AG04450 (cell line): Measurements from ENCODE around the gene PXMP4. TPM values are rescaled to one million over a fixed set of nuclear protein-coding genes. Genes with fewer than 3 reads are reported as not detected.
"Not testable (repeated sequence)": the region's sequence is repeated elsewhere in the genome, so short reads cannot be mapped to it uniquely, and the experiment has no call there.

Experiments used
- CTCF ChIA-PET: fragments of 300-600, 350-600 bp; formaldehyde crosslinking; extraction: SDS; loops from one replicate; lab custom pipeline; 2022; ENCODE audit warnings: antibody characterized with exemption, inconsistent platforms; lab: Charles Lee
- POLR2A ChIA-PET: fragments of 350-600 bp; formaldehyde crosslinking; extraction: SDS; loops from one replicate; lab custom pipeline; 2021; ENCODE audit warnings: antibody characterized with exemption, inconsistent platforms; lab: Yijun Ruan, JAX
- DNase-seq: peaks from one replicate; pipeline ENCODE4 v3.0.0-alpha.2; 2011; ENCODE audit warnings: low read depth, low spot score
- H3K27ac ChIP-seq: one replicate; pipeline ENCODE4 v1.5.1; 2012; ENCODE audit warnings: low read depth, low read length, control low read depth
- H3K27me3 ChIP-seq: one replicate; pipeline ENCODE4 v1.6.0; 2012; ENCODE audit warnings: low read length; ENCODE audit not compliant: control insufficient read depth, insufficient read depth
- H3K4me3 ChIP-seq: 2 replicates; pipeline ENCODE4 v1.5.1; 2011; ENCODE audit warnings: mild to moderate bottlenecking, low read depth, low read length, control low read depth
- H3K9me3 ChIP-seq: 2 replicates; pipeline ENCODE4 v1.5.1; 2012; ENCODE audit warnings: low read length; ENCODE audit not compliant: control insufficient read depth, insufficient read depth
- CTCF ChIP-seq: IDR thresholded peaks from 2 replicates; pipeline ENCODE4 v1.5.1; 2011; ENCODE audit warnings: low read depth, low read length, control low read depth, inconsistent platforms
- polyA plus RNA-seq: library from polyadenylated mRNA; depleted of rRNA; stranded (reverse); fragments of >200 nt; gene quantifications from 2 replicates; pipeline ENCODE4 v1.2.3, GENCODE V29; 2011

The PXMP4 gene
- polyA plus RNA-seq, 1 experiment, result 6.0 TPM

- CTCF ChIA-PET, result no interaction called here
- H3K27me3 ChIP-seq, result no peaks in the 10 kb centered on the region
- no peak overlapping the region for H3K4me3 ChIP-seq
- no peaks in the 10 kb centered on the region for H3K9me3 ChIP-seq
- no peak for TF ChIP-seq CTCF
- DNase-seq, result no peak
- POLR2A ChIA-PET, result no interaction called here
- H3K27ac ChIP-seq, result no peak overlapping the region
Measured at GRCh38 chr20:33765099-33765498, 45.0 kb upstream of the PXMP4 start.

GRCh38 chr20:33761698-33762250 is 41.7 kb upstream of the PXMP4 start:
- Histone ChIP-seq H3K27me3 (no peaks in the 10 kb centered on the region), H3K9me3 (peaks cover 6% of the 10 kb centered on the region), H3K4me3 (no peak overlapping the region), H3K27ac (no peak overlapping the region)
- CTCF ChIA-PET, result no interaction called here
- no peak for DNase-seq
- POLR2A ChIA-PET, result no interaction called here
- no peak for TF ChIP-seq CTCF

GRCh38 chr20:33757458-33757857 is 37.3 kb upstream of the PXMP4 start:
- ChIA-PET CTCF (no interaction called here), POLR2A (no interaction called here)

GRCh38 chr20:33757046-33757445 is 36.9 kb upstream of the PXMP4 start:
- peaks cover 11% of the 10 kb centered on the region for H3K9me3 ChIP-seq
- ChIA-PET CTCF (no interaction called here), POLR2A (no interaction called here)
- no peak overlapping the region for H3K27ac ChIP-seq
- DNase-seq, result no peak
- H3K27me3 ChIP-seq, result no peaks in the 10 kb centered on the region
- no peak for TF ChIP-seq CTCF
- H3K4me3 ChIP-seq, result no peak overlapping the region

More at GRCh38 chr20:33757458-33757857, 37.3 kb upstream of the PXMP4 start:
- Histone ChIP-seq H3K9me3 (peaks cover 11% of the 10 kb centered on the region), H3K27me3 (no peaks in the 10 kb centered on the region), H3K27ac (no peak overlapping the region), H3K4me3 (no peak overlapping the region)
- no peak for TF ChIP-seq CTCF
- no peak for DNase-seq

GRCh38 chr20:33755936-33756490 is 35.9 kb upstream of the PXMP4 start:
- H3K4me3 ChIP-seq, H3K27me3 ChIP-seq, POLR2A ChIA-PET, DNase-seq, H3K27ac ChIP-seq, CTCF ChIA-PET: not testable (repeated sequence)
- peaks cover 11% of the 10 kb centered on the region for H3K9me3 ChIP-seq
